GM12872 (cell line): ENCODE results near the gene SKA2.

Source experiments
- CTCF ChIP-seq: IDR thresholded peaks from 3 replicates; pipeline ENCODE4 v1.5.1; 2011; ENCODE audit warnings: low read depth, mild to moderate bottlenecking, low read length, moderate library complexity; ENCODE audit not compliant: insufficient read depth

SKA2 gene

GRCh38 chr17:59093145-59093701, 61.8 kb downstream of the SKA2 start:
- TF ChIP-seq CTCF = no peak

GRCh38 chr17:59084154-59084553, 70.8 kb downstream of the SKA2 start:
- TF ChIP-seq CTCF = no peak

DNA sequence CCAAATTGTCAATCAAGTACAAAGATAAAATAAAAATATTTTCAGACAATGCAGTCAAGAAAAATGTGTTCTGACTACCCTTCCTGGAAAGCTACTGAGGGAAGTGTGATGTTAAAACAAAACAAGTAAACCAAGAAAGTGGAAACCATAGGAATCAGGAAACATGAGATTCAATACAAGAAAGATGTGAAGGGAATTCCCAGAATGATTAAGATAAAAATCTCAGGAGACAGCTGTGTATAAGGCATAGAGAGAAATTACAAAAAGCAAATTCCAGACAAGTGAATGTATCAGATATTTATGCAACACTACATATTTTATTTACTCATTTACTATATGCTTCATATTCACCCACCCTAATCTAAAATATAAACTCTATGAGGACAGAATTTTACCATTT, 80.5 kb downstream of the SKA2 start:
- TF ChIP-seq CTCF = no peak

DNA sequence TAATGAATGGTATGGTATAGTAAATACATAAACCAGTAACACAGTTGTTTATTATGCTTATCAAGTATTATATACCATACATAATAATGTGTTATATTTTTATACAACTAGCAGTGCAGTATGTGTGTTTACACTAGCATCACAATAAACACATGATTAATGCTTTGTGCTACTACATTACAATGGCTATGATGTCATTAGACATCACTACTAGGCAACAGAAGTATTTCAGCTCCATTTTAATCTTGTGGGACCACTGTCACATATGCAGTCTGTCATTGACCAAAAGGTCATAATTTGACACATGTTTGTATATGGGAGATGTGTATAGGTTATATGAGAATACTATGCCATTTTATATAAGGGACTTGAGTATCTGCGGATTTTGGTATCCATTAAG, 81.0 kb downstream of the SKA2 start:
- TF ChIP-seq CTCF = no peak

DNA sequence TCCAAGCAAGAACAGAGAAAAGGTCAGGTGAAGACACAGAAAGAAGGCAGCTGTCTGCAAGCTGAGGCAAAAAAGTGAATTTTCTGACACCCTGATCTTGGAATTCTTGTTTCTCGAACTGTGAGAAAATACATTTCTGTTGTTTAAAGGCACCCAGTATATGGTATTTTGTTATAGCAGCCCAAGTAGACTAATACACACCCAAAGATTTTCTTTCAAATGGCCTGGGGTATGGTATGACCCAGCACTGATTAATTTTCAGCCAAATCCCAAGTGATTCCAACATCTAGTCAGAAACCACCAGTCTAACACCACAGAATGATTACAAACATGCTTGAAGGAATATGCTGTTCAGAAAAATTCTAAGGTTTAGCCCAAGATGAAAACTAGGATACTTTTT, 85.1 kb downstream of the SKA2 start:
- no peak for TF ChIP-seq CTCF

DNA sequence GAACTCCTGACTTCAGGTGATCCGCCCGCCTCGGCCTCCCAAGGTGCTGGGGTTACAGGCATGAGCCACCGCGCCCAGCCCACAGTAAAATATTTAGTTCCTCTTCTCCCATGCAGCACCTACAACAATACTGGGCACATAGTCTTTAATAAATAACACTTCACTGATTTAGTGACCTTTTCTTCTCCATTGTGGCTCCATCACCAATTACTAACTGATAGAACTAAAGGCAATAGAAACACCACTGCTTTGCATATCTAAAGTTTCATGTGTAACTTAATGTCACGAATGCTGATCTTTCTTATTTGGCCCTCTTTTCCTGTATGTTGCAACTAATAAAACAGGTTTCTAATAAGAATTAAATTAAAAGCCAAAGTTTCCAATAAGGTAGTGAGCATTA, 87.2 kb downstream of the SKA2 start:
- TF ChIP-seq CTCF = no peak

DNA sequence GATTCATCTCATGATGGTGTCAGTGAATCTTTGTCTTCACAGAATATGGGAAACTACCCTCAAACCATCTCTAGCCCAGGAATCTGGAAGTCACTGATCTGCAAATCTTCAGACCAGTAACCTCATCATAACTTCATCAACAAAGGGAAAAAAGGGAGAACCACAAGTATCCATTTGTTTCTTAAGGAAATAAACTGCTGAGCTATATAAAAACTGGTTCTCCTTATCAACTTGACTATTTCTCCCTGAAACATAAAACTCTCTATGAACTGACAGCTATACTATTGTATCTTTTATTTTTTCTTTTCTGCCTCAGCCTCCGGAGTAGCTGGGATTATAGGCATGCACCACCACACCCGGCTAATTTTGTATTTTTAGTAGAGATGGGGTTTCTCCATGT, 87.6 kb downstream of the SKA2 start:
- TF ChIP-seq CTCF = no peak

GRCh38 chr17:59062509-59062908, 92.5 kb downstream of the SKA2 start:
- TF ChIP-seq CTCF = no peak
